Measurements from ENCODE around the gene LARP1.
"Not testable (repeated sequence)": the region's sequence is repeated elsewhere in the genome, so short reads cannot be mapped to it uniquely, and the experiment has no call there.

Gene LARP1

DNA sequence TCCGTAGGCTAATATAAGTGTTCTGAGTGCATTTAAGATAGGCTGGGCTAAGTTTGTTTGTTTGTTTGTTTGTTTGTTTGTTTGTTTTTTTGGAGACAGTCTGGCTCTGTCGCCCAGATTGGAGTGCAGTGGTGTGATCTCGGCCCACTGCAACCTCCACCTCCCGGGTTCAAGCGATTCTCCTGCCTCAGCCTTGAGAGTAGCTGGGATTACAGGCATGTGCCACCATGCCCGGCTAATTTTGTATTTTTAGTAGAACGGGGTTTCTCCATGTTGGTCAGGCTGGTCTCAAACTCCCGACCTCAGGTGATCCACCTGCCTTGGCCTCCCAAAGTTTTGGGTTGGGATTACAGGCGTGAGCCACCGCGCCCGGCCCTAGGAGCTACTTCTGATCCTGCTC, 4.7 kb downstream of the LARP1 start:
- DNase-seq (ENCODE audit: low read depth in 3 of 3, low spot score in 1 of 3): not testable (repeated sequence)

DNA sequence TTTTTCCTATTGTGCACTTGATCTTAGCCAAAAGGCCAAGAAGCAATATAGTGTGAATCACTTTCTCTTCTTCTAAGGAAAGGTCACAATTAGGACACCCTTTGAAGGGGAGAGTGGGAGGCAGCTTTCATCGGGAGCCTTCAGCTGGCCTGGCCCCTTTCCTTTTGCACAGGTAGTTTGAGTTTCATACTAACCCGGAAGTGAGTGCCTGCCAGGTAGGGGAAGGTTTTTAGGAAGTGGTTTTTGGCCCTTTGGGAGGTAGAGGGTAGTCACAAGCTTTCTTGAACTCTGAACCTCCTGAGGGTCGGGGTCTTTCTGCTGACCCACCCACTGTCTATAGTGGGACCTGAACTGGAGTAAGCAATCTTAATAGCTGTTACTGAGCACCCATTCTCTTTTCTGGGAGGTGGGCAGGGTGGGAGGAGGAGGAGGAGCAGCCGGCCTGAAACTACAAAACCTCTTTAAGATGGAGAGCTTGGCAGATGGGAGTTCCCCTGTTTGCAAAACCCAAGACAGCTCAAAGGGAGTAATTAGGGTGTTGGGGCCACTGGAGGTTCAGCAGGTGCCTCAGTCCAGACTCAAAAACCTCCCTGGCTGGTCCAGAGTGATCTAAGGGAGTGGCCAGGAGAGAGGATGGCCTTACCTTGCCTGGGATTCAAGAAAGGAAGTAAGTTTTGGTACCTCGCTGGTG, 6.0 kb downstream of the LARP1 start:
- DNase-seq (ENCODE audit: low read depth in 3 of 3, low spot score in 1 of 3): no peak

DNA sequence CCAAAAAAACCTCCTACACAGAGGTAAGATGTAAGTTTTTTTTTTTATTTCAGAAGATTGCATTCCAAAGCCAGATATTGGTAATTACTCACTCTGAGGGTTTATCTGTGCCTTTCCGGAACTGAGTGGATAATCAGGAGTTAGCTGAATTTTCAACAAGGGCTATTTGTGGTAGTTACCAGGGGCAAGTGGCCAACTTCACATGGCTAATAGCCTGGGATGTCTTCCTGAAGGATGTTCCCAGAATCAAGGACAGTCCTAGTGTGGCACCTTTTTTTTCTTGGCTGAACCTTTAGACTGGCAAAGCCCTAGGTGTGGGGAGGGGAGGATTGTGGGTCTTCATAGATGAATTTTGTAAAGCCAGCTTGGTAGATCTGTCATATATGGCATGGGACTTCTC, 7.1 kb downstream of the LARP1 start:
- DNase-seq (ENCODE audit: low read depth in 3 of 3, low spot score in 1 of 3): no peak

DNA sequence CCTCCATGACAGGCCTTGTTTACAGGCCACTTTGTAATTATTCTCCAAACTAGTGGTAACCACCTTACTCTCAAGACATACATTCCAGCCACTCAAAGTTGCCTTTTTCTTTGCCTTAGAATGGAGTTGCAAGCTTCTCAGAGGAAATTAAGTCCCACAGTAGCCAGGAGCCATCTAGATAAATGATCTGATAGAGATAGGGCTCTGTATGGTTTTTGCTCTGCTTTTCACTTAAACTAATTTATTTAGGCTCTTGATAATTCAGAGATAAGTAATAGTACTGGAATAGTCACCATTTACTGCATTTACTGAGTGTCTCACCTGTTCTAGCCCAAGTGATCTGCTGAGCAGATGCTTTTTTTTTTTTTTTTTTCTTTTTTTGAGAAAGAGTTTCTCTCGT, 7.5 kb downstream of the LARP1 start:
- DNase-seq (ENCODE audit: low read depth in 3 of 3, low spot score in 1 of 3): no peak

DNA sequence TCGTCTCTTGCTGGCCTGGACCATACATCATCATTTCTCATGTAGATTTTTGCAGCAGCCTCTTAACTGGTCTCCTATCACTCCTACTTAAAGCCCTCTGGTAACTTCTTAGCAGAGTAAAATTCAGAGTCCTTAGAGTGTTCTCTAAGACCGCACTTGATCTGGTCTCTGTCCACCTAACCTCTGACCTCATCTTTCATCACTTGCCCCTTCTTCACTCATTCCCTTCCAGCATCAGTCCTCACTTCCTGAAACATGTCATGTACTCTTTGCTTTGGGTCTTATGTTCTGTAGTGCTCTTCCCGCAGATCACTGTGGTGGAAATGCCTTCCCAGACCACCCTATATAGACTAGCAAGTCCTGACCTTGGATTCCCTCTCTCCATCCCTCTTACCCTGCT, 9.8 kb downstream of the LARP1 start:
- DNase-seq (ENCODE audit: low read depth in 3 of 3, low spot score in 1 of 3): no peak

DNA sequence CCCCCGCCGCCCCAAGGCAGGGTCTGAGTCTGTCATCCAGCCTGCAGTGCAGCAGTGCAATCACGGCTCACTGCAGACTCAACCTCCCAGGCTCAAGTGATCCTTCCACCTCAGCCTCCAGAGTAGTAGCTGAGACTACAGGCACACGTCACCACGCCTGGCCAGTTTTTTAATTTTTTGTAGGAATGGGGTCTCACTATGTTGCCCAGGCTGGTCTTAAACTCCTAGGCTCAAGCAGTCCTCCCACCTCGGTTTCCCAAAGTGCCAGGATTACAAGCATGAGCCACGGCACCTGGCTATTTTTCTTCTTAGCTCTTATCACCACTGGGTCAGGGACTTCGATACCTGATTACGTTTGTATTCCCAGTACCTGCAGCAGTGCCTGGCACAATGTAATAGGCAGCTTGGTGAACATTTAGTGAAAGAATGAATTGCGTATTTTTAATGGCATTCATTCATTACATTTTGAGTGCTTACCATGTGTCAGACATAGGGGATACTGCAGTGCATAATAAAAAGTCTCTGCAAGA, 10.3 kb downstream of the LARP1 start:
- DNase-seq (ENCODE audit: low read depth in 3 of 3, low spot score in 1 of 3): no peak

DNA sequence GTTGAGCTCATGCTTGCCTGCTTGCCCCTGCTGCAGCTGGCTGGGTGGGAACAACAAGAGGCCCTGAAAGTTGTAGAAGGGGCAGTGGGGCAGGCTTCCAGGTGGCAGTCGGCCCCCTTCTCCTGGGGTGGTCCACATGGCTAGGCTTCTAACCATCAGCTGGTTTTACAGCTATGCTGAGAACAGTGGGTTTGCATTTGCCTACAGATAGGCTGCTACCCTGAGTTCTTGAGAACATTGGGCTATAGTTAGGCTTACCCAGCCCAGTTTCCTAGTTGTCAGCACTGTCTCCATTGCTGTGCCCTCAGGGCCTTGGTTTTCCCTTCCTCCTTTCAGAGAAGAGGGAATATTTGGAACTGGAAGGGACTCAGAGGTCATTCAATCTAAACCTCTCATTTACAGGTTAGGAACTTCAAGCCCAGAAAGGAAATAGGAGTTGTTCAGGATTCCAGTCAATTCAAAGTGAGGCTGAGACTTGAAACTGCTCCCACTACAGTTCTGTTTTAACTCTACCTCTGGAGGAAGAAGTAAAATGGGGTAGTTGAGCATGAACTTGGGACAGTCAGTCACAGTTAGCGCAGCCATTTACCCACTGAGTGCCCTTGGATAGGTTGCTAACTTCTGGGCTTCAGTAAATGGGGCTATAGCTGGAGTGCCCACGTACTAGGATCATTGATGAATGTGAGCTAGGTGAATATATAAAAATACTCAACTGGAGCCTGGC, 11.5 kb downstream of the LARP1 start:
- no peak for DNase-seq (ENCODE audit: low read depth in 3 of 3, low spot score in 1 of 3)

DNA sequence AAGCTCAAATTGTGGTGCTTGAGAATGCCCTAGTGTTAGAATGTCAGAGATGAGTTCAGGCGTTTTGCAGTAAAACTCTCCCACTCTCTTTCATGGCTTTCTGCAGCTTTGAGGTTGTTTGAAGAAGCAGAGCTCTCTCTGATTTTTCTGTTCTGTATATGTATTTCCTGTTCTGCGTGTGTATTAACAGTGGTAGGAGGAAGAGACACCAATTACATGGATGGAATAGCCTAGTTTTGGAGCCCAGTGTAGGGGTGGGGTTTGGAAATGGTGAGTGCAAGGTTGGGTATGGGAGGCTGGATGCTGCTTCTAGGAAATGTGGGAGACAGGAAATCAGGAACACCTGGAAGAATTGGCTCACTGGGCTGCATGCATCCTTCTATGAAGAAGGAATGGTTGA, 12.4 kb downstream of the LARP1 start:
- DNase-seq (ENCODE audit: low read depth in 3 of 3, low spot score in 1 of 3): no peak

DNA sequence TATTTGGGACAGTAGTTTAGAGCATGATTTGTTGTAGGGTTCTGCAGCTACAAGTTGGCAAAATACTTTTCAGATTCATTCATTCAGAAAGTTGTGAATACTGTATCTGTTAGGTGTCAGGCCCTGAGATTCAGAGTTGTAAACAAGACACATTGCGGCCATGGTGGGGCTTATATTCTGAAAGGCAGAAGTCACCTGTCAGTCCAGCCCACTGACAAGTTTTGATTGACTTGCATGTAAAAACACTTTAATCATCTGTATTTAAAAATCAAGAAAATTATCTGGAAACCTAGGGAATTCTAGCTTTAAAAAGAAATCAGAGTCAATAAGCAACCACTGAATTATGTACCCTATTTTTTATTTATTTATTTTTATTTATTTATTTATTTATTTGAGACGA, 13.0 kb downstream of the LARP1 start:
- DNase-seq (ENCODE audit: low read depth in 3 of 3, low spot score in 1 of 3): no peak

DNA sequence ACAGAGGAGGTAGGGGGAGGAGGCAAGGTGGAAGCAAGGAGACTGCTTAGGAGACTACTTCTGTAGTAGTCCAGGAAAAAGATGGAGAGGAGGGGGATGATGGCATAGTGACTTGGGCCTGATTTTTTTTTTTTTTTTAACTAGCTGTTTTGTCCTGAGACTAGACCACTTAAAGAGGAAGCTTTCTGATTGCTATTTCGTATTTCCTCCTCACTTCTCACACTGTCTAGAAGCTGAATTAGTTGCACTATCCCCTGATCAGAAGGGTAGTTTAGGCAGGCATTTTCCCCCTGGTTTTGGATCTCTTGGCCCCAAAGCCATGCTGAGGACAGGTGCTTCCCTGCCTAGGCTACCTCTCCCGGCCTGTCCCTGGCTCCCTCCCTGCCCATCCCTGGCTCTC, 14.9 kb downstream of the LARP1 start:
- DNase-seq (ENCODE audit: low read depth in 3 of 3, low spot score in 1 of 3): no peak

DNA sequence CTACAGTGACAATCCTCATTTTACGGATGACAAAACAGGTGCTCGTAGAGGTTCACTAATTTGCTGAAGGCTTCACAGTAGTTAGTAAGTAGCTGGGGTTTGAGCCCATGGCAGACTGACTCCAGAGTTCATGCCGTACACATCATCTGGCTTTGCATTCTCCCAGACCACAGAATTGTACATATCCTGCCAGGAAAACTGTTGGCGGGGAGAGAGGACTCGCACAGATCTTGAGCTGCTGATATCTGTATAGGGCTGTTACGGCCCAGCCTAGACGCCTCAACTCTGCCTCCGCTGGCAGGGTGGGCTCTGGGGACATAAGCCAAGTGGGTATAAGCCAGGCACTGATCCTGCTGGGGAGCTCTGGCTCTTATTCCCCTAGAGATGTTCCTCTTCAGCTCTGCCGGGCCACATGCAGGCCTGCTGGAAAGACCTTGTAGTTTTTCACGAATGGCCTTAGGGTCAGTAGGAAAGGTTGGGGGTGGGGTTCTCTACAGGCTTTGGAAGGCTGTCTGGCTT, 16.3 kb downstream of the LARP1 start:
- no peak for DNase-seq (ENCODE audit: low read depth in 3 of 3, low spot score in 1 of 3)

DNA sequence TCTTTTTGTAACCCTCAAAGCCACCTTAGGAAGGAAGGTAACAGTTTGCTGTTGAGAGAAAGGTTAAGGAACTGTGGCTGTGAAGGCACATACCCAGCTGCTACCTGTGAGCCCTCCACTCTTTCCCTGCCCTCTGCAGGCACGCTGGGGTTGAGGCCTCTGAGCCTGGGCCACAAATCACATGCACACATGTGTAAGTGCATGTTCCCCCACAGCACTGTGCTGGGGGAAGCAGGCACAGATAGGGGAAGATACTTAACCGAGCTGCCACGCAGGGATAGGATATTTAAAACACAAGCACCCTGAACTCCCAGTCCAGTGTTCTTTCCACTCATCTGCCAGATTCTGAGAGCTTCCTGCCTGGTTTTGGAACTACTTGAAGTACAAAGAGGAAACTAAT, 18.1 kb downstream of the LARP1 start:
- DNase-seq (ENCODE audit: low read depth in 3 of 3, low spot score in 1 of 3): no peak

DNA sequence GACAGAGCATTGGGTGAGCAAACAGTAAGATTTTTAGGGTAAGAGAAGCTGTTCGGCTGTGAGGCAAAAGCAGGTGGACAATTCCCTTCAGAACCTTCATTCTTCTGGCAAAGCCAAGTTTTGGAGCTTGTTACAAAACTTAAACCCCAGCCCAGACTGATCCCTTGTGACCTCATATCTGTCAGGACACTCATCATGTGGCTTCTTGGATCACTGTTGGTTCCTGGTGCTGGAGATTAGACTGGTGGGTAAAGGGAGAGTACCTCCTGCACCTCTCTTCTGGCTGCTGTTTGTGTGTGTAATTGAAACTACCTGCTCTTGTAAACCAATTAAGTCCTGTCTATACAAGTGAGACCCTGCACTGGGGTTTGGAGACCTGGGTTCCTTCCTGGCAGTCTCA, 21.0 kb downstream of the LARP1 start:
- no peak for DNase-seq (ENCODE audit: low read depth in 3 of 3, low spot score in 1 of 3)

DNA sequence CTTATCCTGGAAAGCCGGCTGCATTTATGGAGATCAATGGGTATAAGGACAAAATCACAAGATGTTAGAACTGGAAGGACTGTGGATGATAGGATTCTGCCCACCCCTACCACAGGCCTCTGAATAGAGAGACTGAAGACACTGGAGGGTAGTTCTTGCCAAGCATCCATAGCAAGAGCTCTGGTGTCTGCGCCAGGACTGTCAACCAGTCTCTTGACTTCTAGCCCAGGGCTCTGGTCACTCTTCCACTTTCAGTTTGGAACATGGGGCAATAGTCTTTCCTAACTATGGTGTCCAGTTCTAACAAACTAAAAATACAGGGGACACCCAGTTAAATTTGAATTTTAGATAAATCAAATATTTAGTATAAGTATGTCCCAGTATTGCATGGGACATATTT, 23.4 kb downstream of the LARP1 start:
- no peak for DNase-seq (ENCODE audit: low read depth in 3 of 3, low spot score in 1 of 3)

DNA sequence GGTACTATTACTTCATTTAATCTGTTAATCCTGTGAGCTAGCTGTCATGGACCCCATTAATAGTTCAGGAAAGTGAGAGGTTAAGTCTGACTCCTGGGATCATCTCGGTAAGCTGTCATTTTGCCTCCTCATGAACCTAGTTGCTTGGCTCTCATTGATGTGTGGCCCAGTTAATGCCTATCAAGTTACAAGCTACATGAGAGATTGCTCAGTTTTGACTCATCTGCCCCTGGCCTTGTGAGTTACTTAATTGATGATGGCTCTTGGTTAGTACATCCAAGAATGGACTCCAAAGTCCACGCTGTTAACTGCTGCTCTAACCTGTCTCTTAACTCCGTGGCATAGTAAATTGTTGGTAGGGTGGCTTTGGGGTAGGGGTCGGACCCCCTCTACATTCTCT, 23.9 kb downstream of the LARP1 start:
- DNase-seq (ENCODE audit: low read depth in 3 of 3, low spot score in 1 of 3): no peak

DNA sequence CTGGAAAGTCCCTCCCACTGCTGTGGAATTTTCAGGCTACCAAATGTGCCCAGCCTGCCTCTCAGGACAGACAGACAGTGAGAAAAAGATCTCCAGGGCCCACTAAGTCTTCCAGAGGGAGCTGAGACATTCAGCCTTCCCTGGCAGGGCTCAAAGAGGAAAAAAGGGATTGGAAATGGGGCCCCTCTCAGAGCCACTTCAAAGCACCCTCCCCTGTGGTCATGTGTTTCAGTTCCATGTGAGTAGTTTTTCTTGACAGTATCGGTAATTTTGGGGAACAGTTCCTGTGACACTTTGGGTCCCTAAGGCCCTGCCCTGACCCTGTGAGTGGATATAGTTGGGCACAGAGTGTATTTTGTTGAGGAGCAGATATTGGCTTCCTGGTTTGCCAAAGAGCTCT, 25.0 kb downstream of the LARP1 start:
- DNase-seq (ENCODE audit: low read depth in 3 of 3, low spot score in 1 of 3): no peak

DNA sequence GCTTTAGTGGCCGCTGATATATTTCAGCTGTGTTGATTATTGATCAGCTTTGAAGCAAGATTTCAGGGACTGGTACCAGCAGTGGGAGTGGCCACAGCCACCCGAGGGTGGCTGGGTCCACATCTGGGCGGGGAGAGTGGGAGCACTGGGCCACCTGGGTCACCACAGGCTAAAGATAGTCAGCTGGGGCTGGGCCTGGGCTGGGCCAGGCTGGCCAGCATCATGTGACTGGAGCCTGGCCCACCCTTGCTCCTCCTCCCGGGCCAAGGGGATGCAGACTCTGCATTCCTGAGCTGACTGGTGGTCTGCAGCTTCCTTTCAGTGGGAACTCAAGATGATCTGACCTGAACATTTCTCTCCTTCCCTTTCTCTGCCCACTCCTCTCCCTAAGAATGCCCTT, 27.1 kb downstream of the LARP1 start:
- DNase-seq (ENCODE audit: low read depth in 3 of 3, low spot score in 1 of 3): no peak

DNA sequence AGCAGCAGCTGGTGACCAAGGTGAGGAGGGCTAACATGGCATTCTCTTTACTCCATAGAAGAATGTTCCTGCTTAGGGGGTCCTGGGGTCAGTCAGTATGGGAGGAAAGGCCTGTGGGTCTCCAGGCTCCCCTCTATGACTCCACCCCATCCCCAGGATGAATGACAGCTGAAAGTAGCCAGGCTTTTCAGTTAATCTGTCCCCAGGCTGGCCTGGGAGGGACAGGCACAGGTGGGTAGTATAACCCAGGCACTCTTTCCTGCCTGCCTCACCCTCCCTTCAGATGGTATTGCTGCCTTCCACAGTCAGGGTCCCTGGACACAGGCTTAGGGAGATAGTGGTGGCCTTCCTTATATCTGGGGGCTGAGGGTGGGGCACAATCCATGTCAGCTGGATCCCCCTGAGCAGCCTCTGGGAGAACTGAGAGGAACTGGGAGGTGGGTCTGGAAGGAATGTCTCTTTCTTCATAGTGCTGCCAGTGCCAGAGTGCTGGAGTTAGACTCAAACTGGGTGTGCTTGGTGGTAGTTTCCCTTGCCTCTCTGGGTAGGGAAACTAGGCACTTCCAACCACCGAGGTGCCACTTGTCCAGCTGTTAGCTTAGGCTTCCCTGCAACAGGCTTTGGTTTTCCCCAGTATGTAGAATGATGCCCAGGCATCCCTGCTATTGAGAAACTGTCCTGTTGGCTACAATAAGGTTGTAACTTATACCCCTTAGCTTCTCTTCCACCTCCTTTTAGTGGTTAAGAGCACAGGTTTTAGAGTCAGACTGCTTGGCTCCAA, 27.8 kb downstream of the LARP1 start:
- no peak for DNase-seq (ENCODE audit: low read depth in 3 of 3, low spot score in 1 of 3)

DNA sequence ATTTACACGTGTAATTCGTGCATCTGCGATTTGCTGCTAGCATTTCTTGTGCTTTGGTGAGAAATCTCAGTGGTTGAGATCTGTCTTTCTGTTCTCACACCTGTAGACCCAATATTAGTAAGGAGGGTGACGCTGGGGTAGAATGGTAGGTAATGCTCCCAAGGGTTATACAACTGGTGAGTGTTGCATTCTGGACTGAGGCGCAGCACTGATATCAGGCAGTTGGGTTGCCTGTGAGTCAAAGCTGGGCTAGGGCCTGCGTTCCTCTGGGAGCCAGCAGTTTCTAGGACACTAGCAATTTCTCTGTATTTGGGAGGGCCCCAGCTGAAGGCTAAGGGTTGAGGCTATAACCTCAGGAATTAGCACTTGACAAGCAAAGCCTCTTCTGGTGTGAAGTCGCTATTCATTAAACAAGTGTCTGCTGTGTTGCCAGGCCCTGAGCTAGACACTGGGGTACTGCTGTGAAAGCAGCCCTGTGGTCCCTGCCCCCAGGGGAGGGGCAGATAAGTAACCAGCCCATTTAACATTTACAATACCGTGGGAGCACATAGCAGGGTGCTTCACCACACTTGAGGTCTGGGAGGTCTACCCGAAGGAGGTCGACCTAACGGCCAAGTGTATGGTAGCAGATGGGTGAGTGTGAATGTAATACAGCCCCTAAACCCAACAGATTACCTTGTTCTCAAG, 28.7 kb downstream of the LARP1 start:
- DNase-seq (ENCODE audit: low read depth in 3 of 3, low spot score in 1 of 3): no peak

DNA sequence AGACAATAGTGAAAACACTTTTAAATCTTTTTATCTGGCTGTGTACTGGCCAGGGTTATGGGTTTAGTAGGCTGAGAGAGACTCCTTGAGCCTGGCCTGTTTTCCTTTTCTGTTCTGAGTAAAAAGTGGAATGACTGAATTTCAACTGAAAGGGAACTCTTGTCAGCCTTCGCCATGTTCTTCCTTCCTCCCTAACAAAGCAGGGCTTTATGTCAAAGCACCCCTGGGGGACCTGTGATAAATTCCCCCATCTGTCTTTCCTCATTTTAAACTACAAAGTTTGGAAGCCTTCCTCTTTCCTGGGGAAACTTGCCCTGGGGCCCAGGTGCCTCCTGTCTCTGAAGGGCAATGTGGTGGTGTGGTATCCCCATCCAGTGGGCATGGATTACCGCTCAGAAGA, 29.7 kb downstream of the LARP1 start:
- DNase-seq (ENCODE audit: low read depth in 3 of 3, low spot score in 1 of 3): no peak

DNA sequence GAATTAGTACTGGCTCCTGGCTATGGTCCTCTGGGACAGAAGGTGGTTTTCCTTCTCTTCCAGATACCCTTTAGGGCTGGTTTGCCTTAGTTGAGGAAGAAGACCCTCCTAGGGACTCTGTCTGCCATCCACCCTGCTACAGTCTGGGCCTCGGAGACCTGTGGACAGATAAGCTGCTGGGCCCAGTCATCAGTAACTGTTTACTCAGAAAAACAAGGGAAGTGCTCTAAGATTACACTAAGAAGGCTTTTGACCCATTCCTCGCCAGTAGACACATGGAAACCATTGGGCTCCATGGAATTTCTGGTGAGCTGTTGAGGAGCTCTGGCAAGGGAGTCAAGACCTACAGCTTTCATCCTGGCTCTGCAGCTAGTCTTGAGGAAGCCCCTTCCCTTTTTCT, 31.2 kb downstream of the LARP1 start:
- no peak for DNase-seq (ENCODE audit: low read depth in 3 of 3, low spot score in 1 of 3)
